Measurements from ENCODE around the gene GABRP.
"Not testable (repeated sequence)": the region's sequence is repeated elsewhere in the genome, so short reads cannot be mapped to it uniquely, and the experiment has no call there.

Gene GABRP

GRCh38 chr5:170755679-170756456 is 27.7 kb upstream of the GABRP start:
- in situ Hi-C loops (cut with MboI; ENCODE audit: low sequenced_read_pairs), result no loop called here

- in situ Hi-C loops (cut with MboI; ENCODE audit: low sequenced_read_pairs), result no loop called here
These were observed 26.8 kb upstream of the GABRP start for GRCh38 chr5:170756691-170757090.

DNA sequence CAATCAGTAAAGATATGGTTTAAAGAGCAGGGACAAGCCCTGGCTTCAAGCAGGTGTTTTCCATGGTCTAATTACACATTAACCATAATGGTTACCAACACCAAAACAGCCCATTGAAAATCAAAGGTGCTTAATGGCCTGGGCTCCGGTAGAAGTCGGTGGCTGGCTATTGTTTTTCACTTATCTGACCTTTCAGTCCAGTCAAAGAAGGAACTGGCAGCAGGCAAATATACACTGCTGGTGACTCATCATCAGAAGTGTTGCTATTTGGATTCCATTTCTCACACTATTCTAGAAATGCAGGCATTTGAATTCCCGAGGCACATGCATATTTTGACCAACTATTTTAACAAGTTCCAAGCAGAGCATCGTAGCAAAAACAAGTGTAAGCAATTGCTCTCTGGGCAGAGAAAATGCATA is 26.3 kb upstream of the GABRP start:
- in situ Hi-C loops (cut with MboI; ENCODE audit: low sequenced_read_pairs), result no loop called here

GRCh38 chr5:170757669-170758068 is 25.9 kb upstream of the GABRP start:
- in situ Hi-C loops (cut with MboI; ENCODE audit: low sequenced_read_pairs), result no loop called here

- in situ Hi-C loops (cut with MboI; ENCODE audit: low sequenced_read_pairs), result no loop called here
These were observed 25.0 kb upstream of the GABRP start for GRCh38 chr5:170758481-170758880.

DNA sequence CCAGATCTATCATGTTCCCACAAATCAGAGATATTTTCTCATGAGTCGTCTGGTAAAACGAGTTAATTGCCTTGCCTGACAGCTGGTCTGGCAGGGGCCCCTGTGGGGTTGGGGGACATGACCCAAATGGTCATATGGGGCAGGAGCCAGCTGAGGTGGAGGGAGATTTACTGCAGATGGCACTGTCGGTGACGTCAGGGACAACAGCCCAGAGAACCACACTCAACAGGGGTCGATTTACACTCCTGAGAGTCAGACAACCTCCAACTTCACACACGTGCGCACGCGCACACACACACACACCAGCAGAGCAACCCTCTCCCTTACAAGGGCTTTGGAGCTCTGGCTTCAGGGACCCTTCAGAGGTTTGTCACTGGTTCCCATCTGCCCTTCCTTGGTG is 23.4 kb upstream of the GABRP start:
- in situ Hi-C loops (cut with MboI; ENCODE audit: low sequenced_read_pairs), result no loop called here

DNA sequence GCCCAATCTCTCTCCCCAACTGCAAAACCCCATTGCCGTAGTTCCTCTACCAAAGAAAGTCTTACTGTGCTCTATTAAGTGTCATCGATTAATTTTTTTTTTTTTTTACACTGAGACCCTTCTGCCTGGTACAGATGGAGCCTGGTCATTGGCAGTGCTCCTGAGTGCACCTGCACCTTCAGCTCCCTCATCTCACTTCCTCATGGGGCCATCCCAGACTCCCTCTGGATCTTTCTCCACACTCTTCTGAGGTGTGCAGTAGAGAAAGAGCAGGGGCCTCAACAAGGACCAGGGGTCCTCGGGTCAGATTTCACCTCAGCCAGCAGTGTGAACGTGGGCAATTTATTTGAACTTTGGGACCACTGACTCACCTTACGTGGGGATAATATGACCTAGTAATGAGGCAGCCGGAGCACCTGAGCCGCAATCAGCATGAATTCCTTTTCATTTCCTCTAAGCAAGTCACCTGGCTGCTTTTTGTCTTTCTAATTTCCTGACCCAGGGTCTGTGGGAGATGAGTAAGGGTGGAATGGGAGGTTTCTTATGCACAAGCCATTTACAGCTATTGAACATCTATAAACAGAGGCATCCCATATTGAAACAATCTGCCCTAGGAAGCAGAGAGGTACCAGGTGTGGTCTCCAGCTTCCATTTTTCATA is 22.3 kb upstream of the GABRP start:
- in situ Hi-C loops (cut with MboI; ENCODE audit: low sequenced_read_pairs), result no loop called here

DNA sequence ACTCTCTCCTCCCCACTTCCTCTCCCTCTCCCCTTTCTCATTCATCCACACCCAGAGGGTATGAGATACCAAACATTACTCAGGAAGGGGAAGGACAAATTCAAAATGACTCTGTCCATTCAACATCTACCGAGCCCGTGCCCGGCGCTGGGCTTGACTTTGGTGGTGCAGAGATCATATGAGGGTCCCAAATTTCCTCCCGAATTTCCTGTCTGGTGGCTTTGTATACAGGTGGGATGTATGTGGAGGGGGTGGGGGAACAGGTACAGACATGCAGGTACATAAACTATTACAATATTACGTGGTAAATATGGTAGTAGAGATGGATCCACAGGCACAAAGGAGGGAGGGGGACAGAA is 21.8 kb upstream of the GABRP start:
- in situ Hi-C loops (cut with MboI; ENCODE audit: low sequenced_read_pairs), result no loop called here

- in situ Hi-C loops (cut with MboI; ENCODE audit: low sequenced_read_pairs), result not testable (repeated sequence)
These were observed 21.2 kb upstream of the GABRP start for GRCh38 chr5:170762298-170762697.

GRCh38 chr5:170765868-170766267 is 17.7 kb upstream of the GABRP start:
- in situ Hi-C loops (cut with MboI; ENCODE audit: low sequenced_read_pairs), result not testable (repeated sequence)

- in situ Hi-C loops (cut with MboI; ENCODE audit: low sequenced_read_pairs), result no loop called here
These were observed 14.3 kb upstream of the GABRP start for GRCh38 chr5:170769246-170769645.

DNA sequence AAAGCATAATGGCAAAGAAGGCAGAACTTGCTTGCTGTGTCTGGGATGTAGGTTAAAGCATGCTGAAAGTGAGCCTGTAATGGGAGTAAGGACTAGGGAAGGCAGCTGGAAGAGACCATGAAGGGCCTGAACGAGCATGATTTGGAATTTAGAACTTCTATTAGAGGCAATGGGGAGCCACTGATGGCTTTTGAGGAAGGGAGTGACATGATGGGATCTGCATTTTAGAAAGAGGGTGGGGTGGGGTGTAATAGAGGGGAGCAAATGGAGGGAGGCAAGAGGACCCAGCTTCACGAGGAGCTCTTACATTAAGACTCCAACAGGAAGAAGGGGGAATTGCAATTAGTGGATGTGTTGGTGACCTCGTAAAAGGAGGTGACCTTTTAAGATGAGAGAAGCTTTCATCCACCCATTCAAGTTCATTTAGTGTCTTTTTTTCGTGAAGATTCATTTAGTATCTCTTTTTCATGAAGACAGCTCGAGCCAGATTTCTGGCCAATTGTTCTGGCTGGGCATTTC is 13.6 kb upstream of the GABRP start:
- in situ Hi-C loops (cut with MboI; ENCODE audit: low sequenced_read_pairs), result no loop called here

DNA sequence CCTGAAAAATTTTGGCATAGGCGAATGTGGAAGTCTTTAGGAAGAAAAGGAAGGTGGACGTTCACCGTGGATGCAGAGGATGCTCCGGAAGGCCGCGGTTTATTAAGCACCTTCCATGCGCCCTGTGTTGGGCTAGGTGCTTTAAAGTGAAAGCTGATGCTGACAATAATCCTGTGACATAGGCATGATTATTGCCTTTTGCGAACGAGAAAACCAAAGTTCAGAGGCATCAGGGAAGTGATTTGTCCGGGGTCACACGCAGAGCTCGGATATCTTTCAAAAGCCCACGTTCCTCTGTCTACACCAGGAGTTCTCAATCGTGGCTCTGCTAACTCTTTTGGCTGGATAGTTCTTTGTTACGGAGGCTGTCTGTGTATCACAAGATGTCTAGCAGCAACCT is 12.0 kb upstream of the GABRP start:
- in situ Hi-C loops (cut with MboI; ENCODE audit: low sequenced_read_pairs), result no loop called here

DNA sequence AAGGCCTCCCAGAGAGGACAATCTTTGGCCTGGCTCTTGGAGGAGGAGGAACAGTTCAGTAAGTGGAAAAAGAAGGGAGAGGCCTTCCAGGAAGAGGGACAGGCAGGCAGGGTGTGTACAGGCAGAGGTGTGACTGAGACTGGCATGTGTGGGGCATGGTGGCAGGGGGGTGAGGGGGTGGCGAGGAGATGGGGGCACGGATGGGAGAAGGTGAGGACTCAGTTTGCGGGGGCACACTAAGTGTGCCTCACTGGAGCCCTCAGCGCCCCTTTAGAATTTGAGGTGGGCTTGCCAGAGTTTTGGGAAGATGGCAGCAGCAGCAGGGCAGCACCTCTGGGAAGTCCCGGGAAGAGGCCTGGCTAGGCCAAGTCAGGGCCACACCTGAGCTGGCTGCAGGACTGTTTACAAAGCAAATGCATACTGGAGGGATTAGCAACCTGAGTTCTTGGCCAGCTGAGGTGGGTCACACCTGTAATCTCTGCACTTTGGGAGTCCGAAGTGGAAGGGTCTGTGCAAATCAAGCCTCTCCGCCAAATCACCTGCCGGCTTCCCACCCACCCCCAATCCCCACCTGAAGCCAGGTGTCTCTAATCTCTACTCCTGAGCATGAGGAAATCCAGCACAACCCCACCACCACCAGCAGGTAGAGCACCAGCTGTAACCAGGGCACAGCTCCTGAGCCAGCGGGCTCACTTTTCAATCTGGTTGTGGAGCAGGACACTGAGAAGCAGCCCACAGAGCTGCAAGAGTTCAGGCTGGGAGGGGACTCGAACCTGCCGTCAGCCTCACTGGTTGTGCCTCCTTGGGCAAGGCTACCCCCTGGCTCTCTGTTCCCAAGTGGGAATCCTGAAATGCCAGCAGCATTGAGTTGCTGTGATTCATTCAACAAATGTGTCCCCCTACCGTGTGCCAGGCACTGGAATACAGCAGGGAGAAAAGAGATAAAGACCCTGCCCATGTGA is 10.2 kb upstream of the GABRP start:
- in situ Hi-C loops (cut with MboI; ENCODE audit: low sequenced_read_pairs), result no loop called here

DNA sequence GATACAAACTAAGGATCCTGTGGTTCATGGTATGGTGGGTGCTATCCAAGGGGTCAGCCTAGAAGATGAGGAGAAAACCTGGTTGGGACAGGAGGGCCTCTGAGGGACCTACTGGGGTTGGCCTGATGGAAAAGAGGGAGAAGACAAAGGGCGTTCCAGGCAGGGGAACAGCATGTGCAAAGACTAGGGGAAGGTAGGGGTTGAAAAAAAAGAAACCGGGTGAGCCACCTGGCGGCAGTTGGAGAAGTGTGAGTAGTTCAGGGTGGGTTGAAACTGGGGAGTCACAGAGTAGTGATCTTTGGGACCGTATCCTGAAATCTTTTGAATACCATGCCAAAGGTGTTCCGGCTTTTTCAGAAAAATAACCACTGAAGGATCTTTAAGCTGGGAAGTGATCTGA is 8.7 kb upstream of the GABRP start:
- in situ Hi-C loops (cut with MboI; ENCODE audit: low sequenced_read_pairs), result no loop called here

DNA sequence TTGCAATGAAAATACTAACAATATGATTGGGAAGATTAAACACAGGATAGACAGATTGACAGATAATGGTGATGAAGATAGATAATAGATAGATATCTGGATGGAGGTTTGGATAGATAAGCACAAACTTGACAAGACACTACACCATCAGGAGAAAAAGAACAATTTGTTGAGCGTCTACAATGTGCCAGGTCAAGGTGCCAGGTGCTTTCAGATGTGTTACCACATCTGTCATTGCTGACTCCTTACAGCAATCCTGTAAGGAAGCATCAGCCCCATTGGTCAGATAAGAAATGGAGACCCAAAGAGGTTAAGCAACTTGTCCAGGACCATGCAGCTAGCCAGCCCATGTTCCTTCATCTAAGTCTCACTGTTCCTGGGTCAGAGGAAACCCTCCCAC is 1.6 kb upstream of the GABRP start:
- in situ Hi-C loops (cut with MboI; ENCODE audit: low sequenced_read_pairs), result no loop called here

DNA sequence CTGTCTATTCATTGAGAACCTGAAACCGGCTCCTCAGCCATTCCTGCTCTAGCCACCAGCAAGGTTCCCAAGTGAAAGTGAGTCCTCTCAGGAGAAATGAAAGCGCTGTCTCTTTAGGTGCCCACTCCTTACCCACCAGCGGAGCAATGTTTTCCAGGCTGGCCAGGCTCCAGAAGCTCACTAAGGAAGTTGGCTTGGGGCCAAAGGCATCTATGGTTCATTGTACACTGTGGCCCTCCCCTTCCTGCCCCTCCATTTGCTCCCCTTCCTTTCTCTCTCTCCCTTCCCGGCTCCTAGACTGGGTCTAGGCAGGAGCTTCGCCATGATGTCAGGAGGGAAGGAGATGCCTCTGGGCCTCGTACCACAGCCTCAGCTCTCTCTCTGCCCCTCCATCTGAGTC is 1.1 kb upstream of the GABRP start:
- in situ Hi-C loops (cut with MboI; ENCODE audit: low sequenced_read_pairs), result no loop called here

DNA sequence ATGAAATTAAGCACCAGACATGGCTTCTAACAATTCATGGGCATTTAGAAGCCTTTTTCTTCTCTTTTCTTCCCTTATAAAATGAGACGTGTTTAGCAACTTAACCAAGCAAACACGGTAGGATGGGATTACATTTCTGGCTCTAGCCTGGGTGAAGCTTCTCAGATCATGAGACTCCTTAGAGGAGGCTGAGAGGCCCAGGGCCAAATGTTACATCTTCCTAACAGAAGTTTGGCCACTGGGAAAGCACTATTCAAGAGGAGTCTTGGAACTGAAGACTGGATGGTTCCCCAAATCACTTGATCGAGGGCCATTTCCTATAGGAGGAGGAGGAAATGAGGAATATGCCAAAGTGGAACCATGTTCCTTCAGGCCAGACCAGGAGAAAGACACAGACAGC is 1.9 kb downstream of the GABRP start:
- in situ Hi-C loops (cut with MboI; ENCODE audit: low sequenced_read_pairs), result no loop called here

DNA sequence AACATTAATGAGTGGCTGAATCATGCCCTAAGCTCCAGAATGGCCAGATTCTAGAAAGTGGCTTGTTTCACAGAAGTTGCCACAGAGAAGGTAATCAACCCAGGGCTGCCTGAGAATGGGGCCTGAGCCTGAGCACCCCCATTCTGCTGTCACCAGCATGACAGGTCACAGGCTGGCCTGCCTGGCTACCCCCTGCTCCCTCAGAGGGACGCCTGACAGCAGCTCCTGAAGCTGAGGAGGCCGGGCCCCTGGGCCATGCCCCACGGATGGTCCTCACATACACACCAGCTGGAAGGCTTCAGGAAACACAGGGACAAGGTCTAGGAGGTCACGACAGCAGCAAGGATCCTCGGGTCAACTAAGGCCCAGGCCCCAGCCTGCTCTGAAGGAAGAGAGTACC is 3.7 kb downstream of the GABRP start:
- in situ Hi-C loops (cut with MboI; ENCODE audit: low sequenced_read_pairs), result no loop called here

GRCh38 chr5:170788626-170789304 is 5.2 kb downstream of the GABRP start:
- in situ Hi-C loops (cut with MboI; ENCODE audit: low sequenced_read_pairs), result no loop called here

All from HL-60/S4 treated with retinoic acid at 250 ng/mL for 4 days and 3 days (cell line).